GM12878 (cell line): ENCODE results near the gene PTPN12.

Source experiments
- ATF2 ChIP-seq: IDR thresholded peaks from 2 replicates; pipeline ENCODE4 v1.6.1; 2012; ENCODE audit warnings: low read length, inconsistent platforms
- BACH1 ChIP-seq: fragments of 450-650 bp; IDR thresholded peaks from 2 replicates; pipeline ENCODE4 v1.6.1; 2017; ENCODE audit warnings: mild to moderate bottlenecking, borderline replicate concordance
- CEBPB ChIP-seq, 2 experiments: fragments of 150-350 bp in 1 of 2; IDR thresholded peaks; 2 replicates each; pipeline ENCODE4 v1.6.1; 2012 to 2014; ENCODE audit warnings: low read depth in 2 of 2, low read length in 2 of 2, borderline replicate concordance in 1 of 2, inconsistent platforms in 1 of 2
- EGR1 ChIP-seq, 2 experiments: IDR thresholded peaks; 1 replicate in 1 of 2; 2 replicates in 1 of 2; pipeline ENCODE4 v1.6.1; 2011 to 2012; ENCODE audit warnings: low read depth in 2 of 2, low read length in 2 of 2, borderline replicate concordance in 1 of 2, mild to moderate bottlenecking in 1 of 2, moderate library complexity in 1 of 2
- POLR2AphosphoS5 ChIP-seq: IDR thresholded peaks from 2 replicates; pipeline ENCODE4 v1.6.1; 2011; ENCODE audit warnings: mild to moderate bottlenecking, low read length, inconsistent platforms
- POU2F2 ChIP-seq: IDR thresholded peaks from 3 replicates; pipeline ENCODE4 v1.6.1; 2011; ENCODE audit warnings: low read depth, mild to moderate bottlenecking, low read length, borderline replicate concordance
- RAD21 ChIP-seq: IDR thresholded peaks from 2 replicates; pipeline ENCODE4 v1.6.1; 2011; ENCODE audit warnings: mild to moderate bottlenecking, low read depth, low read length, moderate library complexity; ENCODE audit not compliant: insufficient read depth
- TCF12 ChIP-seq: IDR thresholded peaks from 2 replicates; pipeline ENCODE4 v1.6.1; 2011; ENCODE audit warnings: low read depth, mild to moderate bottlenecking, low read length
- TF ChIP-seq, protein P1 (sequence below), 3 experiments: IDR thresholded peaks in 2 of 3; conservative IDR thresholded peaks in 1 of 3; 2 replicates each; pipeline ENCODE4 v1.5.1; 2011; ENCODE audit warnings: low read depth in 3 of 3, low read length in 3 of 3, mild to moderate bottlenecking in 3 of 3, control low read depth in 2 of 3, moderate library complexity in 2 of 3, inconsistent platforms in 1 of 3, mixed read lengths in 1 of 3; ENCODE audit not compliant: control insufficient read depth in 2 of 3, insufficient read depth in 1 of 3; ENCODE audit errors: extremely low read depth in 1 of 3

- TF ChIP-seq RAD21 = no peak
- no peak for TF ChIP-seq ATF2
- TF ChIP-seq CEBPB (IDR thresholded peaks at IDR 0.05; ENCODE audit: borderline replicate concordance in 1 of 2, low read depth in 2 of 2, low read length in 2 of 2) = no peak
- TF ChIP-seq TCF12 = no peak
- no peak for TF ChIP-seq EGR1 (IDR thresholded peaks at IDR 0.05; ENCODE audit: borderline replicate concordance in 1 of 2, low read depth in 2 of 2, low read length in 2 of 2)
- TF ChIP-seq, protein P1, sequence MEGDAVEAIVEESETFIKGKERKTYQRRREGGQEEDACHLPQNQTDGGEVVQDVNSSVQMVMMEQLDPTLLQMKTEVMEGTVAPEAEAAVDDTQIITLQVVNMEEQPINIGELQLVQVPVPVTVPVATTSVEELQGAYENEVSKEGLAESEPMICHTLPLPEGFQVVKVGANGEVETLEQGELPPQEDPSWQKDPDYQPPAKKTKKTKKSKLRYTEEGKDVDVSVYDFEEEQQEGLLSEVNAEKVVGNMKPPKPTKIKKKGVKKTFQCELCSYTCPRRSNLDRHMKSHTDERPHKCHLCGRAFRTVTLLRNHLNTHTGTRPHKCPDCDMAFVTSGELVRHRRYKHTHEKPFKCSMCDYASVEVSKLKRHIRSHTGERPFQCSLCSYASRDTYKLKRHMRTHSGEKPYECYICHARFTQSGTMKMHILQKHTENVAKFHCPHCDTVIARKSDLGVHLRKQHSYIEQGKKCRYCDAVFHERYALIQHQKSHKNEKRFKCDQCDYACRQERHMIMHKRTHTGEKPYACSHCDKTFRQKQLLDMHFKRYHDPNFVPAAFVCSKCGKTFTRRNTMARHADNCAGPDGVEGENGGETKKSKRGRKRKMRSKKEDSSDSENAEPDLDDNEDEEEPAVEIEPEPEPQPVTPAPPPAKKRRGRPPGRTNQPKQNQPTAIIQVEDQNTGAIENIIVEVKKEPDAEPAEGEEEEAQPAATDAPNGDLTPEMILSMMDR (IDR thresholded peaks at IDR 0.05 in 2 of 3, conservative IDR thresholded peaks at IDR 0.05 in 1 of 3; ENCODE audit: control insufficient read depth in 2 of 3, extremely low read depth in 1 of 3, insufficient read depth in 1 of 3, low read depth in 3 of 3, low read length in 3 of 3) = no peak
- no peak for TF ChIP-seq BACH1
- TF ChIP-seq POU2F2 = no peak
- no peak for TF ChIP-seq POLR2AphosphoS5
Measured at GRCh38 chr7:77653572-77653971, 116.5 kb downstream of the PTPN12 start.
